Right renal cortex interstitium (tissue), 3 donors: ENCODE measurements around the gene PRPH. TPM values are rescaled to one million over a fixed set of nuclear protein-coding genes. Genes with fewer than 3 reads are reported as not detected.
A peak's percentile ranks its signal among the peaks of the same experiment; 100 is the strongest.
"Not testable (repeated sequence)": the region's sequence is repeated elsewhere in the genome, so short reads cannot be mapped to it uniquely, and the experiment has no call there.

ENCODE experiments used
- DNase-seq, 3 donors: peaks; one replicate each; pipeline ENCODE4 v3.0.0-alpha.2; 2013; ENCODE audit warnings: low read depth in 3 of 3, low spot score in 2 of 3
- polyA plus RNA-seq, 3 donors: library from polyadenylated mRNA; unstranded; fragments of 120-200 nt; gene quantifications; one replicate each; pipeline ENCODE4 v1.2.1, GENCODE V29; 2013; ENCODE audit not compliant: insufficient read length in 3 of 3

PRPH gene
- polyA plus RNA-seq, 3 donors, result 0.17 to 0.28 (median 0.27) TPM

DNA sequence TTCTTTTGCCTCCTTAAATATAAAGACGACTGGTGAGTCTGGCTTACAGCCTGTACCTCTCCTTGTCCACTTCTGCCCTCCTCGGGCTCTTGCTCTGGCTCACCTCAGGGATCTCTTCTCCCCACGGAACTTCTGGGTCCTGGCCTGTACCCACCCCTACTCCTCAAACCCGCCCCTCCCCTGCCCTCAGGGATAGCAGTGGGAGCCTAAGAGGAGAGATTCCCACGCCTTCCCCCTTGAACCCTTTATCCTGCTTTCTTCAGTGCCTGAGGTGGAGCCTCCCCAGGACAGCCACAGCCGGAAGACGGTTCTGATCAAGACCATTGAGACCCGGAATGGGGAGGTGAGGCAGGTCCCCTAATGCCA is 2.7 kb downstream of the PRPH start:
- DNase-seq, result no peak

DNA sequence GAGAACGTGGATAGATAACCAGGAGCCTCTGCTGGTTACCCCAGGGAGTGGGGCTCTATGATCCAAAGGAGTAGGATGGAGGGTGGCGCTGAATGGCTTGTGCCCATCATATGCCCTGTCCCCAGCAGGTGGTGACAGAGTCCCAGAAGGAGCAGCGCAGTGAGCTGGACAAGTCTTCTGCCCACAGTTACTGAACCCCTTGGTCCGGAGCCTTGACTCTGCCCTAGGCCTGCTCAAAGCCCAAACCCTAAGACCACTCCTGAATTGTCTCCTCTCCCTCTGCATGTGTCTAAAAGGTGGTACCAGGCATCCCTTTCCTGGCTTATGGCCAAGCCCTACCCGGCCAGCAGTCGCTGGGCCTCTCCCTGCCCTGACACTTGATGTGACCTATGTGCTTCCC is 3.2 kb downstream of the PRPH start:
- DNase-seq, result no peak

DNA sequence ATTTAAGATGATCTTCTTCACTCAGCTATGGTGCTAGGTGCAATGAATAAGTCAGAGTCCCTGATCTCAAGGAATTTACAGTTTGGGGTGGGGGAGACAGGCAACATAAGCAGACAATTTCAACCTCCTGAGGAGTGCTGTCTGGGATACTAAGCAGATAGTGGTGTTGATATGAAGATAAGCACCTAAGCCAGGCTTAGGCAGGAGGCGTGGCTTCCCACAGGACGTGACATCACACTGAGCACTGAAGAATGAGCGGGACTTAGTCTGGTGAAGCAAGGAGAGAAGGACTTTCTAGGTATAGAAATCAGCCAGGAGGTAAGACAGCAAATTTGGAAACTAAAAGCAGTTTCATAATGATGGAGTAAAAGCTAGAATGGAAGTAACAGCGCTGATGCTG is 6.8 kb downstream of the PRPH start:
- DNase-seq, result no peak

DNA sequence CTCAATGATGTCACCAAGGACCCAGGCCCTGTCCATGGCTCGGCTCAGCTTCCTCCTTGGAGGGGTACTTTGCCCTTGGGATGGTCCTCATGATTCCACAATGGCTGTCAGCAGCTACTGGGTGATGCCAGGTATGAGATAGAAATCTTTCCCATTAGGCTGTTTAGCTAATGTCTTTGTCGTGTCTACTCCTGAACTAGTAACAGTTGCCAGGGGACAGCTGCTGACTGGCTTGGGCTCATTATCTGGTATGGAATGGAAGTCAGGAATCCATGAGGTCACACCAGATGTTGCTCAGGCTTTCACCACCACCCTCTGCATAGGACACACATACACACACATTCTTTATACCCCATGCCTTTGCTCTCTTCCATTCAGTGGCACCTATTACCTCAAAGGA is 9.2 kb downstream of the PRPH start:
- no peak for DNase-seq

DNA sequence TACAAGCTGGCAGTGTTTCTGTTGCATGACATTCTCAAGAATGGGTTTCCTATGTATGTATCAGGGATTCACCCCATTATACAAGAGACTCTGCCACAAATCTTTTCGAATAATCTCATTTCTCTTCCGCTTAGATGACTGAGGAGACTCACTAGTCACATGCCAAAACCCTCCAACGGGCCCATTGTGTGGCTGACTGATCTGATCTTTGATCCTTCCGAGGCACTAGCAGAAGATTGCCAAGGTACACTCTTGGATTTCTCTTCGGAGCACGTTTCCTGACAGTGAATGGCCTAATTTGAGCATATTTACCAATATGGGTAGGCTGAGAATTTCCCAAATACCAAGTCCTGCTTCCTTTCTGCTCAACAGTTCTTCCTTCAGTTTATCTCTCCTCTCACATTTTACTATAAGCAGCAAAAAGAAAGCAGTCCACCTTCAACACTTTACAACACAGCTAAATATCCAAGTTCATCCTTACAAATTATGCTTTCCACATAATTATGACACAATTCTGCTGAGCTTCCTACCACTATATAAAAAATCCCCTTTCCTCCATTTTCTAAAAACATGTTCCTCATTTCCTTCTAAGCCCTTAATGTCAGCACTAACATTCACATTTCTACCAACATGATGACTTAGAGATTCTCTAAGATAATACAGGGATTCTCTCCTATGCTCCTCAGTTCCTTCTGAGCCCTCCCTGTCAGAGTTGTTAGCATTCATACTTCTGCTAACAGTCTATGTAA is 11.0 kb downstream of the PRPH start:
- no peak for DNase-seq

DNA sequence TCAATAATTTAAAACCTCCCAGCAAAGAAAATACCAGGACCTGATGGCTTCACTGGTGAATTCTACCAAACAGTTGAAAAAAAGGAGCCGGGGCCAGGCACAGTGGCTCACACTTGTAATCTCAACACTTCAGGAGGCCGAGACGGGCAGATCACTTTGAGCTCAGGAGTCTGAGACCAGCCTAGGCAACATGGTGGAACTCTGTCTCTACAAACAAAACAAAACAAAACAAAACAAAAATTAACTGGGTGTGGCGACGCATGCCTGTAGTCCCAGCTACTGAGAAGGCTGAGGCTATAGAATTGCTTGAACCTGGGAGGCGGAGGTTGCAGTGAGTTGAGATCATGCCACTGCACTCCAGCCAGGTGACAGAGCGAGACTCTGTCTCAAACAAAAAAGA is 14.4 kb downstream of the PRPH start:
- DNase-seq, result no peak

DNA sequence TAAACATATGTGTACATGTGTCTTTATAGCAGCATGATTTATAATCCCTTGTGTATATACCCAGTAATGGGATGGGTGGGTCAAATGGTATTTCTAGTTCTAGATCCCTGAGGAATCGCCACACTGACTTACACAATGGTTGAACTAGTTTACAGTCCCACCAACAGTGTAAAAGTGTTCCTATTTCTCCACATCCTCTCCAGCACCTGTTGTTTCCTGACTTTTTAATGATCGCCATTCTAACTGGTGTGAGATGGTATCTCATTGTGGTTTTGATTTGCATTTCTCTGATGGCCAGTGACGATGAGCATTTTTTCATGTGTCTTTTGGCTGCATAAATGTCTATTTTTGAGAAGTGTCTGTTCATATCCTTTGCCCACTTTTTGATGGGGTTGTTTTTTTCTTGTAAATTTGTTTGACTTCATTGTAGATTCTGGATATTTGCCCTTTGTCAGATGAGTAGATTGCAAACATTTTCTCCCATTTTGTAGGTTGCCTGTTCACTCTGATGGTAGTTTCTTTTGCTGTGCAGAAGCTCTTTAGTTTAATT is 15.6 kb downstream of the PRPH start:
- not testable (repeated sequence) for DNase-seq

DNA sequence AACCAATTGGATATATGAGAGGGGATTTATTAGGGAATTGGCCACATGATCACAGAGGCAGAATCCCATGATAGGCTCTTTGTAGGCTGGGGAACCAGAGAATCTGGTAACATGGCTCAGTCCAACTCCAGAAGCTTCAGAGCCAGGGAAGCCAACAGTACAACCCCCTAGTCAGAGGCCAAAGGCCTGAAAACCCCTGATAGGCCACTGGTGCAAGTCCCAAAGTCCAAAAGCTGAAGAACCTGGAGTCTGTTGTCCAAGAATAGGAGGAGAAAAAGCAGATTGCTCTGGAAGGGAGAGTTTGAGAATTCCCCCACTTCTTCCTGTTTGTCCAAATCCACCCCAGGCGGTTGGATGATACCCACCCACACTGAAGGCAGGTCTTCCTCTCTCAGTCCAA is 19.9 kb downstream of the PRPH start:
- DNase-seq, result no peak

DNA sequence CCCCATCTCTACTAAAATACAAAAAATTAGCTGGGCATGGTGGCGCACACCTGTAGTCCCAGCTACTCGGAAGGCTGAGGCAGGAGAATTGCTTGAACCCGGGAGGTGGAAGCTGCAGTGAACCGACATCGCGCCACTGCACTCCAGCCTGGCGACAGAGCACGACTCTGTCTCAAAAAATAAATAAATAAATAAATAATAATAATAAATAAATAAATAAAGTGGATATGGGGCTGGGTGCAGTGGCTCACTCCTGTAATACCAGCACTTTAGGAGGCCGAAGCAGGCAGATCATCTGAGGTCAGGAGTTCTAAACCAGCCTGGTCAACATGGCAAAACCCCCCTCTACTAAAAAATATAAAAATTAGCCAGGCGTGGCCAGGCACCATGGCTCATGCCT is 22.2 kb downstream of the PRPH start:
- not testable (repeated sequence) for DNase-seq

DNA sequence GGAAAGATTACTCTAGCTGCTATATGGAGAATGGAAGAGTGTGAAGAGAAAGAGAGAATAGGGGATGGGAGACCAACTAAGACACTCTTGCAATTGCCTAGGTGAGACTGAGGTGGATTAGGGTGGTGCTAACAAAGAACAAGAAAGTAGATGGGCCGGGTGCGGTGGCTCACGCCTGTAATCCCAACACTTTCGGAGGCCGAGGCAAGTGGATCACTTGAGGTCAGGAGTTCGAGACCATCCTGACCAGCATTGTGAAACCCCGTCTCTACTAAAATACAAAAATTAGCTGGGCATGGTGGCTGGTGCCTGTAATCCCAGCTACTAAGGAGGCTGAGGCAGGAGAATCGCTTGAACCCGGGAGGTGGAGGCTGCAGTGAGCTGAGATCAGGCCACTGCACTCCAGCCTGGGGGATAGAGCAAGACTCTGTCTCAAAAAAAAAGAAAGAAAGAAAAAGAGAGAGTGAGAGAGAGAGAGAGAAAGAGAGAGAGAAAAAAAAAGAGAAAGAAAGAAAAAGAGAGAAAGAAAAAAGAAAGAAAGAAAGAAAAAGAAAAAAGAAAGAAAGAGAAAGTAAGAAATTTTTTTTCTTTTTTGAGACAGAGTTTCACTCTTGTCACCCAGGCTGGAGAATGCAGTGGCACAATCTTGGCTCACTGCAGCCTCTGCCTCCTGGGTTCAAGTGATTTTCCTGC is 25.6 kb downstream of the PRPH start:
- DNase-seq, result not testable (repeated sequence)

DNA sequence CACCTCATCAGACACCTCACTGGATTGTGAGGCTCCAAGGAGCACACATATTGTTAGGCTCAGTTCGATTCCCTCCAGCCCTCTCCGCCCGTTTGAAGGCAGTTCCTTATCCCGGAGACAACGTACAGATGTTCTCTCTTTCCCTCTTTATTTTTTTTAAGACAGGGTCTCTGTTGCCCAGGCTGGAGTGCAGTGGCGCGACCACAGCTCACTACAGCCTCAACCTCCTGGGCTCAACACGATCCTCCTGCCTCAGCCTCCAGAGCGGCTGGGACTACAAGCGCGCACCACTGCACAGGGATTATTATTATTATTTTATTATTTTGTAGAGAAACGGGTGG is 27.4 kb downstream of the PRPH start:
- DNase-seq, result no peak

DNA sequence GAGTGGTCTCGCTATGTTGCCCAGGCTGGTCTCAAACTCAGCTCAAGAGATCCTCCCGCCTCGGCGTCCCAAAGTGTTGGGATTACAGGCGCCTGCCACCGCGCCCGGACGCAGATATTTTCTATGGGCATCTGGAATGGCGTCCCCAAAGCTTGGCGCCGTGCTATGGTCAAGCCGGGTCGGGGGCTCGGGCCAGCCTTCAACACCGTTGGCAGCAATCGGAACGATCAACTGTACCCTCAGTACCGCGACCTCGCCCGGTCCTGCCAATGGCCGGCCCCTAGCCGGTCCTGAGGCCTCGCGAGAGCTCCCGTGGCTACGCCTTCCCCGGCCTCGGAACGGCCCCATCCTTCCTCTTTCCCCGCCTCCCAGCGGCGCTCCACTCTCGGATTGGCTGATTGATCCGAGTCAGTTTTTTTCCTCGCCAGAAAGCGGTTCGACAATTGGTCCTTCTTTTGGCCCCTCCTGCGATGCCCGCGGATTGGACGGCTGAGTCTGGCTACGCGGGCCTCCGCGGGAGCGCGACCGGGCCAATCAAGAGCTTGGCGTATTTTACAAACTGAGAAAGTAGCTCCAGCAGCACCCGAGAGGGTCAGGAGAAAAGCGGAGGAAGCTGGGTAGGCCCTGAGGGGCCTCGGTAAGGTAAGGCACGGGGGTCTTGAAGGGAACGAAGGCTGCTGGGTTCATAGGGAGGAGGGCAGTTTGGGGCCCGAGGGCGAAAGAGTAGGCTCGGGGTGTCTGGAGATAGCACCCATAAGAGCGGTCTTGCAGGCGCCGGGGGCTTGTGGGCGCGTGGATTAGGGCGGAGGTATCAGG is 28.0 kb downstream of the PRPH start, which contains the start of gene TROAP:
Gene TROAP, plus strand, starts transcription at position 548 of the 816 bp plus-strand sequence. CDS start 354 bp downstream, outside the sequence.
- DNase-seq, result peak; percentile 96 to 99 (median 97)

DNA sequence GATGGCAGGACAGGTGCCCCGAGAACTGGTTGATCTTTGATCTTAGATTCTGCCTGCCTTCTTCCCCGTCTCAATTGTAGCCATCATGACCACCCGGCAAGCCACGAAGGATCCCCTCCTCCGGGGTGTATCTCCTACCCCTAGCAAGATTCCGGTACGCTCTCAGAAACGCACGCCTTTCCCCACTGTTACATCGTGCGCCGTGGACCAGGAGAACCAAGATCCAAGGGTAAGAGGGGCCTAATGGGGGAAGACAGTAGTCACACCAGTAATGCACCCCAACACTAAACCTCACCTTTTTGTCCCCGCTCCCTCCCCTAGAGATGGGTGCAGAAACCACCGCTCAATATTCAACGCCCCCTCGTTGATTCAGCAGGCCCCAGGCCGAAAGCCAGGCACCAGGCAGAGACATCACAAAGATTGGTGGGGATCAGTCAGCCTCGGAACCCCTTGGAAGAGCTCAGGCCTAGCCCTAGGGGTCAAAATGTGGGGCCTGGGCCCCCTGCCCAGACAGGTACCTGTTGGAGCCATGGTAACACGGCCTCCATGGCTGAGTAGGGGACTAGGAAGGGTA is 28.7 kb downstream of the PRPH start:
- no peak for DNase-seq

DNA sequence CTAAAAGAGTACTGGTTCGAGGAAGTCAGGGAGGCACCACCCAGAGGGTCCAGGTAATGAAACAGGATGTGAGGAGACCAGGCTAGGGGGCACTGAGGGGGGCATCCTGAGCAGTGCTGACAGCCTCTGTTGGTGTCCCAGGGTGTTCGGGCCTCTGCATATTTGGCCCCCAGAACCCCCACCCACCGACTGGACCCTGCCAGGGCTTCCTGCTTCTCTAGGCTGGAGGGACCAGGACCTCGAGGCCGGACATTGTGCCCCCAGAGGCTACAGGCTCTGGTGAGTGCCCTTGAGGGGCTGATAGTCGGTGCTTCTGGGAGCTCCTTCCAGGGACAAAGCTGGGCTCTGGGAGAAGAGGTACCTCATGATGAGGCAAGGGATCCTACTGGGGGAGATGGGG is 30.7 kb downstream of the PRPH start:
- DNase-seq, result no peak

DNA sequence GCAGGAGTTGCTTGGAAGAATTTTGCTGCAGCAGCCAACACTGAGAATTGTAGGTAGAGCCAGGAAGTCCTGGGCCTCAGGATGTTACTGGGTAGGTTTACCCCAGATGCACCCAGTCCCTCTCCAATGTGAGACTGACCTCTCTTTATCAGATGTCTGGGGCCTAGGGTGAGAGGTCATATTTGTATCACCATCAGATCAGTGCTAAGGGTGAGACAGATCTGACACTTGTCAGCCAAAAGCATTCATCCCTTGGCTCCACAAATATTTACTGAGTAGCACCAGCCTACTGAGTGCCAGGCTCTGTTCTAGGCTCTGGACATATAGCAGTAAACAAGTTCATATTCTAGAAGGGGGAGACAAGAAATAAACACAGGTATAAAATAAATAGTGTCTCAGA is 32.4 kb downstream of the PRPH start:
- no peak for DNase-seq

DNA sequence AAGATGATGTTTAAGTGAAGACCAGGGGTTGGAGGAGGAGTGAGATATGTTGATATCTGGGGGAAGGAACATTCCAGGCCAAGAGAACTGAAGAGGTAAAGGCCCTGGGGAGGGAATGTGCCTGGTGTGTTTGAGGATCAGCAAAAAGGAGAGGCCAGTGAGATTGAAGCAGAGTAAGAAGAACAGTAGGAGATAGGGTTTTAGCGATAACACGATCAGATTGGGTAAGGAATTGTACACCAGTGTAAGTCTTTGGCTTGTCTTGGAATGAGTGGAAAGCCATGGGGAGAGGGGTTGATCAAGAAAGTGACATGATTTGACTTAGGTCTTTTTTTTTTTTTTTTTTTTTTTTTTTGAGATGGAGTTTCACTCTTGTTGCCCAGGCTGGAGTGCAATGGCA is 32.9 kb downstream of the PRPH start:
- DNase-seq, result no peak

DNA sequence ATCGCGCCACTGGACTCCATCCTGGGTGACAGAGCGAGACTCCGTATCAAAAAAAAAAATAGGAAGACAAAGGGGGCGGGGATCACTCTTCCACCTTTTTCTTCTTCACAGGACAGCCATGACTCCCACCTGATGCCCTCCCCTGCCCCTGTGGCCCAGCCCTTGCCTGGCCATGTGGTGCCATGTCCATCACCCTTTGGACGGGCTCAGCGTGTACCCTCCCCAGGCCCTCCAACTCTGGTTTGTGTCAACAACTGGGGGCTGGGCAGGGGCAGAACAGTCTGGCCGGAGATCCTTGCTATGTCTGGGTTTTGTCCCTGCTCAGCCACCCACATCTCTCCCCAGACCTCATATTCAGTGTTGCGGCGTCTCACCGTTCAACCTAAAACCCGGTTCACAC is 33.9 kb downstream of the PRPH start:
- DNase-seq, result no peak

DNA sequence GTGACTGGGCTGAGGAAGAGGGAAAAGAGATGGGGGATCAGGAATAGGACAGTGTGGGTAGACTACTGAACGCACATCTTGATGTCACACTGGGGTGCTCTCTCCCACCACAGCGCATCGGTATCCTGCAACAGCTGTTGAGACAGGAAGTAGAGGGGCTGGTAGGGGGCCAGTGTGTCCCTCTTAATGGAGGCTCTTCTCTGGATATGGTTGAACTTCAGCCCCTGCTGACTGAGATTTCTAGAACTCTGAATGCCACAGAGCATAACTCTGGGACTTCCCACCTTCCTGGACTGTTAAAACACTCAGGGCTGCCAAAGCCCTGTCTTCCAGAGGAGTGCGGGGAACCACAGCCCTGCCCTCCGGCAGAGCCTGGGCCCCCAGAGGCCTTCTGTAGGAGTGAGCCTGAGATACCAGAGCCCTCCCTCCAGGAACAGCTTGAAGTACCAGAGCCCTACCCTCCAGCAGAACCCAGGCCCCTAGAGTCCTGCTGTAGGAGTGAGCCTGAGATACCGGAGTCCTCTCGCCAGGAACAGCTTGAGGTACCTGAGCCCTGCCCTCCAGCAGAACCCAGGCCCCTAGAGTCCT is 35.2 kb downstream of the PRPH start:
- no peak for DNase-seq

DNA sequence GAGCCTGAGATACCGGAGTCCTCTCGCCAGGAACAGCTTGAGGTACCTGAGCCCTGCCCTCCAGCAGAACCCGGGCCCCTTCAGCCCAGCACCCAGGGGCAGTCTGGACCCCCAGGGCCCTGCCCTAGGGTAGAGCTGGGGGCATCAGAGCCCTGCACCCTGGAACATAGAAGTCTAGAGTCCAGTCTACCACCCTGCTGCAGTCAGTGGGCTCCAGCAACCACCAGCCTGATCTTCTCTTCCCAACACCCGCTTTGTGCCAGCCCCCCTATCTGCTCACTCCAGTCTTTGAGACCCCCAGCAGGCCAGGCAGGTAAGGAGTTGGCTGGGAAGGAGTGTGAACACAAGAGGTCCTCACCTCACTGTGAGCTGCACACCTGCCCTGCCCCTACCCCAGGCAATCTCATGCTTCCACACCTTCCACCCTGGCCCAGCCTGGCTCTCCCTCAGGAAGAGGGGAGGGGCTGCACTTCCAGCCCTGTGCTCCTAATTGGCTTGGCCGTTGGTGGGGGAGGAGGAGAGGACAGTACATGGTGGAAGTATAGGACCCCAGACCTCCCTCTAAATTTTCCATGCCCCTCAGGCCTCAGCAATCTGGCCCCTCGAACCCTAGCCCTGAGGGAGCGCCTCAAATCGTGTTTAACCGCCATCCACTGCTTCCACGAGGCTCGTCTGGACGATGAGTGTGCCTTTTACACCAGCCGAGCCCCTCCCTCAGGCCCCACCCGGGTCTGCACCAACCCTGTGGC is 35.9 kb downstream of the PRPH start:
- DNase-seq, result no peak
